MCF 10A (cell line): ENCODE measurements around the gene UPF1. TPM values are rescaled to one million over a fixed set of nuclear protein-coding genes. Genes with fewer than 3 reads are reported as not detected.

Source experiments
- BruUV-seq: library from RNA; stranded (reverse); fragments of 400-500 nt; replicated peaks from 2 replicates; lab custom pipeline; 2021; lab: Mats Ljungman, UMichigan
- CTCF ChIA-PET: fragments of 300-600 bp; sonication (Branson Sonifier 250); formaldehyde crosslinking; extraction: SDS; loops from one replicate; lab custom pipeline; 2021; ENCODE audit warnings: antibody characterized with exemption, inconsistent platforms; lab: Yijun Ruan, JAX
- POLR2A ChIA-PET: fragments of 300-600, 350-650 bp; sonication (Branson Sonifier 250); formaldehyde crosslinking; extraction: SDS; loops from one replicate; lab custom pipeline; 2020; ENCODE audit warnings: antibody characterized with exemption, inconsistent platforms; lab: Yijun Ruan, JAX
- DNase-seq: peaks from one replicate; pipeline ENCODE4 v3.0.0-alpha.2; 2018; ENCODE audit not compliant: unreplicated experiment
- H3K27ac Mint-ChIP-seq: one replicate; pipeline ENCODE4 v1.8.0; 2022; ENCODE audit warnings: mild to moderate bottlenecking, low read depth, mixed read lengths; ENCODE audit not compliant: unreplicated experiment
- H3K27me3 Mint-ChIP-seq: one replicate; pipeline ENCODE4 v1.8.0; 2022; ENCODE audit warnings: mixed read lengths; ENCODE audit not compliant: insufficient read depth, unreplicated experiment
- H3K36me3 Mint-ChIP-seq: one replicate; pipeline ENCODE4 v1.8.0; 2022; ENCODE audit warnings: mild to moderate bottlenecking, moderate library complexity, mixed read lengths; ENCODE audit not compliant: insufficient read depth, unreplicated experiment
- H3K4me1 Mint-ChIP-seq: one replicate; pipeline ENCODE4 v1.8.0; 2022; ENCODE audit warnings: mixed read lengths; ENCODE audit not compliant: insufficient read depth, unreplicated experiment
- H3K4me3 Mint-ChIP-seq: one replicate; pipeline ENCODE4 v1.8.0; 2022; ENCODE audit warnings: mild to moderate bottlenecking, moderate library complexity, mixed read lengths; ENCODE audit not compliant: unreplicated experiment
- H3K9me3 Mint-ChIP-seq: one replicate; pipeline ENCODE4 v1.8.0; 2022; ENCODE audit warnings: mixed read lengths; ENCODE audit not compliant: unreplicated experiment
- intact Hi-C: fragments of 100-400 bp; cut with micrococcal nuclease; formaldehyde crosslinking; loops from 2 replicates; pipeline ENCODE4 v1.14.1; 2022
- total RNA-seq: library from RNA; stranded (reverse); gene quantifications from 2 replicates; pipeline ENCODE4 v1.2.3, GENCODE V29; 2022
- TF ChIP-seq, protein P1 (sequence below): fragments of 200-600 bp; IDR thresholded peaks from one replicate; pipeline ENCODE4 v1.8.0; 2022; ENCODE audit warnings: antibody characterized with exemption, mild to moderate bottlenecking; ENCODE audit not compliant: unreplicated experiment

Gene UPF1
- total RNA-seq, 1 experiment from 2014 or later: 79.8 TPM

DNA sequence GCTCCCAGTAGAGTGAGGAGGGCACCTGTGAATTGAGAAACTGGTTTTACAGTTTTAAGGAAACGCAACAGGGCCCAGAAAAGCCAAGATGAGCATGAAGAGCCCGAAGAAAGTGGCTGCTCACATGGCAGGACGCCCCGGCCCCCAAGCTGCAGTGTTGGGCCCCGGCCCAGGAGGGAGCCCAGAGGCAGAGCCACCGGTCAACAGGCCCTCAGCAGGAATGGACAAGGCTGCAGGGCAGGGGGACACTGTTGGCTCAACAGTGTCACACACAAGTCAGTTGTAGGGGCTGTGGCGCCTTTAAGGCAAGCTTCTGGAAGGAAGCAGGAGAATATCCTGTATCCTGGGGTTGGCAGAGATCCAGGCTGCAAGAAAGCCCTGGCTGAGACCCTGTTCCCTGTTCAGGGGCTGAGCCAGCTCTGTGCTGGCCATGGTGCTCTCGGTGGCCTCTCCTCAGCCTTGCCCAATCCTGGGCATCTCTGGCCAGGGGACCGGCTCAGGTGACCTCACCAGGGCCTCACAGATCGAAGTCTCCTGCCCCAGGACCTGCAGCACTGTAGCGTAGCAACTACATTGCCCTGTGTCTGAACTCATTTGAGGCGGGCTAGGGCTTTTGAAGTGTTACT lies 28.0 kb downstream of the UPF1 start:
- peaks cover 93% of the 10 kb centered on the region for H3K36me3 Mint-ChIP-seq
- H3K9me3 Mint-ChIP-seq: no peaks in the 10 kb centered on the region
- no TSS peak for BruUV-seq
- ChIA-PET CTCF (interaction anchor here (0.5 to 5.1 kb wide), 5 partner anchors 12 to 272 kb away, joined by 3 to 39 read pairs (median 3); partner anchors contain the start of gene REX1BD), POLR2A (interaction anchor here (0.7 to 1.0 kb wide), 2 partner anchors 15 to 35 kb away, joined by 4 to 6 read pairs; no protein-coding TSS in a partner anchor)
- DNase-seq: no peak
- H3K27me3 Mint-ChIP-seq: no peaks in the 10 kb centered on the region
- intact Hi-C loops: no loop called here
- TF ChIP-seq, protein P1, sequence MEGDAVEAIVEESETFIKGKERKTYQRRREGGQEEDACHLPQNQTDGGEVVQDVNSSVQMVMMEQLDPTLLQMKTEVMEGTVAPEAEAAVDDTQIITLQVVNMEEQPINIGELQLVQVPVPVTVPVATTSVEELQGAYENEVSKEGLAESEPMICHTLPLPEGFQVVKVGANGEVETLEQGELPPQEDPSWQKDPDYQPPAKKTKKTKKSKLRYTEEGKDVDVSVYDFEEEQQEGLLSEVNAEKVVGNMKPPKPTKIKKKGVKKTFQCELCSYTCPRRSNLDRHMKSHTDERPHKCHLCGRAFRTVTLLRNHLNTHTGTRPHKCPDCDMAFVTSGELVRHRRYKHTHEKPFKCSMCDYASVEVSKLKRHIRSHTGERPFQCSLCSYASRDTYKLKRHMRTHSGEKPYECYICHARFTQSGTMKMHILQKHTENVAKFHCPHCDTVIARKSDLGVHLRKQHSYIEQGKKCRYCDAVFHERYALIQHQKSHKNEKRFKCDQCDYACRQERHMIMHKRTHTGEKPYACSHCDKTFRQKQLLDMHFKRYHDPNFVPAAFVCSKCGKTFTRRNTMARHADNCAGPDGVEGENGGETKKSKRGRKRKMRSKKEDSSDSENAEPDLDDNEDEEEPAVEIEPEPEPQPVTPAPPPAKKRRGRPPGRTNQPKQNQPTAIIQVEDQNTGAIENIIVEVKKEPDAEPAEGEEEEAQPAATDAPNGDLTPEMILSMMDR: no peak
- H3K4me1 Mint-ChIP-seq: no peaks in the 10 kb centered on the region
- H3K4me3 Mint-ChIP-seq: no peak overlapping the region
- no peak overlapping the region for H3K27ac Mint-ChIP-seq

DNA sequence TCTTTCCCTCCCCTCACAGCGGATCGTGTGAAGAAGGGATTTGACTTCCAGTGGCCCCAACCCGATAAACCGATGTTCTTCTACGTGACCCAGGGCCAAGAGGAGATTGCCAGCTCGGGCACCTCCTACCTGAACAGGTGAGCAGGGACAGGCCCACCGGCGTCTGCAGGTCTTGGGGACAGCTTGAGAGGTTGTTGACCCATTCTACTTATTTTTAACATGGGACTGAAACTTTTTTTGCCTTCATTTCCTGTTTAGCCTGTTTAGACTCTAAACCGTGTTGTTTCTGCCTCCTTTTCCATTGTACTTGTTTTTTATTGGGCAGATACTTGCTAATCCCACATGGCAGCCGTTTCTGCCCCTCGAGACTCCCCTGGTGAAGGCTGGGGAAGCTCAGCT lies 28.5 kb downstream of the UPF1 start:
- H3K4me1 Mint-ChIP-seq: no peaks in the 10 kb centered on the region
- no peaks in the 10 kb centered on the region for H3K9me3 Mint-ChIP-seq
- H3K27me3 Mint-ChIP-seq: no peaks in the 10 kb centered on the region
- H3K36me3 Mint-ChIP-seq: peaks cover 92% of the 10 kb centered on the region
- DNase-seq: no peak
- no peak overlapping the region for H3K27ac Mint-ChIP-seq
- TF ChIP-seq, protein P1: no peak
- ChIA-PET CTCF (interaction anchor here (1.1 to 2.3 kb wide), 2 partner anchors 13 to 215 kb away, joined by 4 to 9 read pairs; no protein-coding TSS in a partner anchor), POLR2A (interaction anchor here (1.0 kb wide), 1 partner anchor 35 kb away, joined by 6 read pairs; no protein-coding TSS in a partner anchor)
- BruUV-seq: no TSS peak
- no peak overlapping the region for H3K4me3 Mint-ChIP-seq
- intact Hi-C loops: no loop called here

DNA sequence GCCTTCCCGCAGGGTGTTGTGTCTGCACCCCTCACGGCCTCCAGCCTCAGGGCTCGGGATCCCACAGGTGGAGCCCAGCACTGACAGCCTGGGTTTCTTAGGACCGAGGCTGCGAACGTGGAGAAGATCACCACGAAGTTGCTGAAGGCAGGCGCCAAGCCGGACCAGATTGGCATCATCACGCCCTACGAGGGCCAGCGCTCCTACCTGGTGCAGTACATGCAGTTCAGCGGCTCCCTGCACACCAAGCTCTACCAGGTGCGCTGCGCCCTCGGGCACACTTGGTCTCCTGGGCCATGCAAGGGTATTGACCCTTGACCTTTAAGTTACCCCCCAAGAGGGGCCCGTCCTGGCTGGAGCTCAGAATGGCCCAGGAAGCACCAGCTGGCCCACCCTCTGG lies 29.0 kb downstream of the UPF1 start:
- intact Hi-C loops: no loop called here
- TF ChIP-seq, protein P1: no peak
- H3K27ac Mint-ChIP-seq: no peak overlapping the region
- POLR2A ChIA-PET: no interaction called here
- CTCF ChIA-PET: interaction anchor here (0.7 to 2.3 kb wide), 4 partner anchors 13 to 216 kb away, joined by 3 to 9 read pairs (median 4); no protein-coding TSS in a partner anchor
- H3K4me1 Mint-ChIP-seq: no peaks in the 10 kb centered on the region
- H3K36me3 Mint-ChIP-seq: peaks cover 89% of the 10 kb centered on the region
- no TSS peak for BruUV-seq
- no peaks in the 10 kb centered on the region for H3K9me3 Mint-ChIP-seq
- H3K27me3 Mint-ChIP-seq: no peaks in the 10 kb centered on the region
- no peak overlapping the region for H3K4me3 Mint-ChIP-seq
- no peak for DNase-seq

DNA sequence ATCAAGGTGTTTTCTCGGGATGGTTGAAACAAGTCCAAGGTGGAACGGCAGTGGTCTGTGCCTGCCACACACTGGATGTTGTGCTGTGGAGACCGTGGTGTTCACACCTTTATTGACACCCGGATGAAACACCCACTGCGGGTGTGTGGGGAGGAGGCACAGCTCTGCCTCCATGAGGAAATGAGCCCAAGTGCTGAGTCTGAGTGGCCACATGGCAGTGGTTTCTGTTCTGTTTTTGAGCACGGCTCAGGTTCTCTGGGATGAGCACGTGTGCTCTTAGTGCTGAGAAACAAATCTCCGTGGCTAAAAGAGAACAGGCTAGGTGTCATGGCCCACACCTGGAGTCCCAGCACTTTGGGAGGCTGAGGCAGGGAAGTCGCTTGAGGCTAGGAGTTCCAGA lies 29.5 kb downstream of the UPF1 start:
- Mint-ChIP-seq H3K9me3 (no peaks in the 10 kb centered on the region), H3K4me3 (no peak overlapping the region), H3K36me3 (peaks cover 91% of the 10 kb centered on the region), H3K27ac (no peak overlapping the region), H3K4me1 (no peaks in the 10 kb centered on the region), H3K27me3 (no peaks in the 10 kb centered on the region)
- BruUV-seq: no TSS peak
- ChIA-PET POLR2A (no interaction called here), CTCF (interaction anchor here (0.6 to 2.3 kb wide), 7 partner anchors 11 to 286 kb away, joined by 3 to 9 read pairs (median 3); partner anchors contain the start of gene REX1BD)
- TF ChIP-seq, protein P1: no peak
- DNase-seq: no peak
- intact Hi-C loops: no loop called here
